ENCODE results near the gene ZNF384.
A peak's percentile ranks its signal among the peaks of the same experiment; 100 is the strongest.

ZNF384 gene

DNA sequence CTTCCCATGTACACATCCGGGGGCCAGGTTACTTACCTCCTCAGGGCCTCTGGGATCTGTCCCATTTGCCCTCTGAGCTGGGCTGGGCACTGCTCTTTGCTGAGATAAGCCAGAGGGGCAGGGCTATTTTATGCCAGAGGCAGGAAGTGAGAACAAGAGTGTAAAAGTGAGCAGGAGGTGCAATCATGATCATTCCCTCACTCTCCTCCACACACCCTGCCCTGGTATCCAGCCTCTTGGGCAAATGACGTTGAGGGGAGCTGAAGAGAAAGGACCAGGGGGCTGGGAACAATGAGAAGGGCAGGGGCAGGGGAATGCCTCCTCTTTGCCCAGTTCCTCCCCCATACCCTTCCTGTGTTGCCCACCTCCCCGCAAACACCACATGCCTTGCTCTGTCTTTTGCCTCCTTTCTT lies 57.6 kb downstream of the ZNF384 start:
- Histone ChIP-seq H3K4me3 (ENCODE audit: insufficient read length, low read depth) (no peak overlapping the region), H3K9ac (ENCODE audit: insufficient read length, low read depth) (peak overlapping the region; percentile 14), H3K27me3 (ENCODE audit: insufficient read depth, insufficient read length) (no peaks in the 10 kb centered on the region), H3K4me1 (ENCODE audit: insufficient read depth, insufficient read length) (peaks cover 30% of the 10 kb centered on the region), H3K36me3 (ENCODE audit: insufficient read depth, insufficient read length, low read length) (no peaks in the 10 kb centered on the region), H3K9me3 (ENCODE audit: insufficient read depth, low read length) (no peaks in the 10 kb centered on the region)
- TF ChIP-seq SUZ12 (IDR thresholded peaks at IDR 0.05; ENCODE audit: extremely low read depth, insufficient read depth, insufficient read length) (no peak), YY1 (IDR thresholded peaks at IDR 0.05; ENCODE audit: insufficient read depth, insufficient read length) (no peak), ZNF274 (IDR thresholded peaks at IDR 0.05; ENCODE audit: low read depth, low read length) (no peak)
- DNase-seq (ENCODE audit: low read depth, low spot score): no peak

DNA sequence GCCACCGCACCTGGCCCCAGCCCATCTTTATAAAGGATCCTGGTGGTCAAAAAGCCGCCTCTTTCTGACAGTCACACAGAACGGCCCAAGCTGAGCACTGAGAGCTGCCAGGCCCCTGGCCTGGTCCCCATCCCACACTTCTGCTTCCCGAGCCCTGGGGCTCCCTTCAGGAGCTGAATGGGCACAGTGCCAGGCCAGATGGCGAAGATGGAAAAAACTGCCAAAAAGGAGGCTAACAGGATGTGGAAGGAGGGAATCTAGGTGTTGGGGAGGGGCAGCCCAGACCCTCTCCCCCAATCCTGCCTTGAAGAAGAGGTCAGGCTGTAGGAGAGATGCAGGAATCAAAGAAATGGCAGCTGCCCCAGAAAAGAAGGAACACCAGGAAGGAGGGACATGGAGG lies 58.4 kb downstream of the ZNF384 start:
- no peak for DNase-seq (ENCODE audit: low read depth, low spot score)

DNA sequence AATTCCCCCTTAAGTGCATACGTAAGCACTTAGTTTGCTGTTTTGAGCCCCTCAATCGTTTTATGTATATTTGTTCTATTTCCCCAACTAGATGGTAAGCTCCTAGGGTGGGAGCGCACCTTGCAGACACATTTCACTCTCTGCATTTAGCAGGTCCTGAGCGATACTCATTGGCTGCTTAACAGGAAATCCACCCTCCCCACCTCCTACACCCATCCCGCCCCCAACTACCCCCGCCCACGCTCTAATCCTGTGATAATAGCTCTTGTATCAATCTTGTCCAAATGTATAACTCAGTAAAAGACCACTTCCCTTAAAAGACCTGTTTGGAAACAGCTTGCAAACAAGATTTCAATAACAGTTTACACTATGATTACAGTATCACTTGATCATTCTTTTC lies 61.6 kb downstream of the ZNF384 start:
- Histone ChIP-seq H3K9me3 (ENCODE audit: insufficient read depth, low read length) (no peaks in the 10 kb centered on the region), H3K27me3 (ENCODE audit: insufficient read depth, insufficient read length) (no peaks in the 10 kb centered on the region), H3K9ac (ENCODE audit: insufficient read length, low read depth) (no peak overlapping the region), H3K36me3 (ENCODE audit: insufficient read depth, insufficient read length, low read length) (no peaks in the 10 kb centered on the region), H3K4me1 (ENCODE audit: insufficient read depth, insufficient read length) (peaks cover 18% of the 10 kb centered on the region), H3K4me3 (ENCODE audit: insufficient read length, low read depth) (no peak overlapping the region)
- no peak for DNase-seq (ENCODE audit: low read depth, low spot score)
- TF ChIP-seq ZNF274 (IDR thresholded peaks at IDR 0.05; ENCODE audit: low read depth, low read length) (no peak), YY1 (IDR thresholded peaks at IDR 0.05; ENCODE audit: insufficient read depth, insufficient read length) (no peak), SUZ12 (IDR thresholded peaks at IDR 0.05; ENCODE audit: extremely low read depth, insufficient read depth, insufficient read length) (no peak)

More for the DNA sequence above, 58.4 kb downstream of the ZNF384 start:
- H3K36me3 ChIP-seq (ENCODE audit: insufficient read depth, insufficient read length, low read length): no peaks in the 10 kb centered on the region
- no peak overlapping the region for H3K4me3 ChIP-seq (ENCODE audit: insufficient read length, low read depth)
- peaks cover 23% of the 10 kb centered on the region for H3K4me1 ChIP-seq (ENCODE audit: insufficient read depth, insufficient read length)
- no peaks in the 10 kb centered on the region for H3K27me3 ChIP-seq (ENCODE audit: insufficient read depth, insufficient read length)
- TF ChIP-seq SUZ12 (IDR thresholded peaks at IDR 0.05; ENCODE audit: extremely low read depth, insufficient read depth, insufficient read length): no peak
- no peak for TF ChIP-seq ZNF274 (IDR thresholded peaks at IDR 0.05; ENCODE audit: low read depth, low read length)
- no peak for TF ChIP-seq YY1 (IDR thresholded peaks at IDR 0.05; ENCODE audit: insufficient read depth, insufficient read length)
- H3K9me3 ChIP-seq (ENCODE audit: insufficient read depth, low read length): no peaks in the 10 kb centered on the region
- H3K9ac ChIP-seq (ENCODE audit: insufficient read length, low read depth): no peak overlapping the region

DNA sequence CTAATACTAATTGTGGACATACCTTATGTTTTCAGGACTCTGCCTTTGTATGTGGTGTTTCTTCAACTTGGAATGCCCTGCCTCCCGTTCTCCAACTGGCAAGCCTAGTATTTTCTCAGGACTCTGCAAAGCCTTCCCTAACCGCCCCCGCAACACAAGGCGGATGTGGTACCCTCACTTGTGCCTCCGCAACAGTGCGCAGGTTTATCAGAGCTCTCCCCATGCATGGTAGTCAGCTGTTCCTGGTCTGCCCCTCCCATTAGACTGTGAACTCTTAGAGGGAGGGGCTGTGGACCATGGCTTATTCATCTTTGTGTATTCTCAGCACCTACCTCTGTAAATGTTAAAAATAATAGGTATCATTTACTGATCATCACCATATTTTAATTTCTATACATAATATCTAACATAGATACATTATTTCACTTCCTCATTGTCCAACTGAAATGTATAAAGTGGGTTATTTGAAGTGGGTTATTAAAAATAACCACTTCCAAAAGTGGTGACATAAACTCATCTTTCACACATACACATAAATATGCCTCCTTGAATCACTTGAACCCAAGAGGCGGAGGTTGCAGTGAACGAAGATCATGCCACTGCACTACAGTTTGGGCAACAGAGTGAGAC lies 62.4 kb downstream of the ZNF384 start:
- Histone ChIP-seq H3K4me3 (ENCODE audit: insufficient read length, low read depth) (no peak overlapping the region), H3K4me1 (ENCODE audit: insufficient read depth, insufficient read length) (peaks cover 17% of the 10 kb centered on the region), H3K9ac (ENCODE audit: insufficient read length, low read depth) (no peak overlapping the region), H3K27me3 (ENCODE audit: insufficient read depth, insufficient read length) (no peaks in the 10 kb centered on the region), H3K36me3 (ENCODE audit: insufficient read depth, insufficient read length, low read length) (no peaks in the 10 kb centered on the region), H3K9me3 (ENCODE audit: insufficient read depth, low read length) (no peaks in the 10 kb centered on the region)
- TF ChIP-seq ZNF274 (IDR thresholded peaks at IDR 0.05; ENCODE audit: low read depth, low read length) (no peak), SUZ12 (IDR thresholded peaks at IDR 0.05; ENCODE audit: extremely low read depth, insufficient read depth, insufficient read length) (no peak), YY1 (IDR thresholded peaks at IDR 0.05; ENCODE audit: insufficient read depth, insufficient read length) (no peak)
- DNase-seq (ENCODE audit: low read depth, low spot score): no peak

DNA sequence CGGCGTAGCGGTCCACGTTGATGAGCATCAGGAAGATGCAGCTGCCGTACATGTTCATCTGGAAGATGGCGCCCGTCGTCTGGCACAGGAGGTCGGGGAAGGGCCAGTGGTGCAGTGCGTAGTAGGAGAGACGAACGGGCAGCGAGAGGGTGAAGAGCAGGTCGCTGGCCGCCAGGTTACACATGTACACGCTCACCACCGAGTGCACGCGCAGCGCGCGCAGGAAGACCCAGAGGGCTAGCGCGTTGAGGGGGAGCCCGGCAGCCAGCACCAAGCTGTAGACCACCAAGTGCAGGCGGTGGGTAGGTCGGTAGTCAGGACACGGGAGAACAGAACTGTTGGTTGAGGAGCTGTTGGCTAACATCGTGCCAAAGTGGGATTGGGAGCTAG lies 68.3 kb downstream of the ZNF384 start:
- no peaks in the 10 kb centered on the region for H3K27me3 ChIP-seq (ENCODE audit: insufficient read depth, insufficient read length)
- H3K4me3 ChIP-seq (ENCODE audit: insufficient read length, low read depth): no peak overlapping the region
- no peaks in the 10 kb centered on the region for H3K9me3 ChIP-seq (ENCODE audit: insufficient read depth, low read length)
- no peak overlapping the region for H3K9ac ChIP-seq (ENCODE audit: insufficient read length, low read depth)
- peaks cover 12% of the 10 kb centered on the region for H3K4me1 ChIP-seq (ENCODE audit: insufficient read depth, insufficient read length)
- no peak for TF ChIP-seq SUZ12 (IDR thresholded peaks at IDR 0.05; ENCODE audit: extremely low read depth, insufficient read depth, insufficient read length)
- no peaks in the 10 kb centered on the region for H3K36me3 ChIP-seq (ENCODE audit: insufficient read depth, insufficient read length, low read length)
- DNase-seq (ENCODE audit: low read depth, low spot score): no peak

DNA sequence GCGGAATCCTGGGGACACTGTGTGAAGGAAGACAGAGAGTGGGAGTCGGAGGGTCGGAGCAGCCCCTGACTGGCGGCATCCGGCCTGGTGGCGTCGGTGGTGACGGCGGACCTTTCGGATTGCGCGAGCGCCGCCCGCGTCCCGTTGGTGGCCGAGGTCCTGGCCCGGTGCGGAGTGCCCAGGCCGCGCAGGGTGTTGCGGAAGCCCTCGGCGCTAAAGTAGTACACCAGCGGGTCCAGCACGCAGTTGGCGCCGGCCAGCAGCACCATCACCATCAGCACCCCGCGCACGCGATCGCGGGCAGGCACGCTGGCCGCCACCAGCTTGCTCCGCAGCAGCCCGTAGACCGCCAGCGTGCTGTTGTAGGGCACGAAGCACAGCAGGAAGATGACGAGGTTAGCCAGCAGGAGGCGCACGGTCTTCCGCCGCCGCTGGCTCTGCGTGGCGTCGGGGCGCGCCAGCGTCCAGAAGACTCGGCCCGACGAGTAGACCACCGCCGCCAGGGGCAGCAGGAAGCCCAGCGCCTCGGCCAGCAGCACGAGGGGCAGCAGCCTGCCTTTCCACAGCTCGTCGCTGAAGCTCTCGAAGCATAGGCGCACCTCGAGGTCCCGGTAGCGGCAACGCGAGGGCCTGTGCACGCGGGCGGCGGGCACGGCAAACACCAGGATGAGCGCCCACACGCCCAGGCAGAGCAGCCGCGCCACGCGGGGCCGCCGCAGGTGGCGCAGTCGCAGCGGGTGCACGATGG lies 68.9 kb downstream of the ZNF384 start:
- TF ChIP-seq ZNF274 (IDR thresholded peaks at IDR 0.05; ENCODE audit: low read depth, low read length) (no peak), SUZ12 (IDR thresholded peaks at IDR 0.05; ENCODE audit: extremely low read depth, insufficient read depth, insufficient read length) (no peak), YY1 (IDR thresholded peaks at IDR 0.05; ENCODE audit: insufficient read depth, insufficient read length) (no peak)
- Histone ChIP-seq H3K4me1 (ENCODE audit: insufficient read depth, insufficient read length) (peaks cover 15% of the 10 kb centered on the region), H3K27me3 (ENCODE audit: insufficient read depth, insufficient read length) (no peaks in the 10 kb centered on the region), H3K4me3 (ENCODE audit: insufficient read length, low read depth) (no peak overlapping the region), H3K9me3 (ENCODE audit: insufficient read depth, low read length) (no peaks in the 10 kb centered on the region), H3K9ac (ENCODE audit: insufficient read length, low read depth) (no peak overlapping the region), H3K36me3 (ENCODE audit: insufficient read depth, insufficient read length, low read length) (no peaks in the 10 kb centered on the region)
- no peak for DNase-seq (ENCODE audit: low read depth, low spot score)

DNA sequence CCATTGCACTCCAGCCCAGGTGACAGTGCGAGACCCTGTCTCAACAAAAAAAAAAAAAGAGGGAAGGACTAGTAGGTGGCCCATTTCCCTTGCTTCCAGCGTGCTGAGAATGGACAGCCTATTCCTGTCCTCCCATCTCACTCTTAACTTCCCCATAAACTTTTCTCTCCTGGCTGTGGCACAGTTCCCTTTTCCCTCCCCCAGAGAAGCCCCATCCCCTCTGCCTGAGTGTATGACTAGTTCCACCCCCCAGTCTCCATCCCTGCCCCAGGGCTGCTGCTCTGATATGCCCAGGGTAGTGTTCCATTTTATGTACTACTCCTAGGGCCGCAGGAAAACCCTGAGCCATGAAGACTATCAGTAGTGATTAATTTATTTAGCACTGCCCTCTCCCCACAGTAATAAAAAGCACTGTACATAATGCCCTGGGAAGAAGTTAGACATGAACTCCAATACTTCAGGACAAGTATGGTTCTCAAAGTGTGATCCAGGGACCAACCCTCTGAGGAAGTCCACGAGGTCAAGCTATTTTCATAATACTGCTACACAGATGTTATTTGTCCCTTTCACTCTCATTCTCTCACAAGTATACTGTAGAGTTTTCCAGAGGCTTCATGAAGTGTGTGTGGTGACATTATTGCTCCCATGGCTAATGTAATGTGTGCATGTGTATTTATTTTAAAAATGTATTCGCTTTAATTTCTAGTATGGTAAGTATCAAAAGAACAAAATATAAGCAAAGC lies 70.5 kb downstream of the ZNF384 start:
- DNase-seq (ENCODE audit: low read depth, low spot score): no peak
- H3K9ac ChIP-seq (ENCODE audit: insufficient read length, low read depth): no peak overlapping the region
- no peaks in the 10 kb centered on the region for H3K36me3 ChIP-seq (ENCODE audit: insufficient read depth, insufficient read length, low read length)
- H3K4me1 ChIP-seq (ENCODE audit: insufficient read depth, insufficient read length): peaks cover 21% of the 10 kb centered on the region
- H3K9me3 ChIP-seq (ENCODE audit: insufficient read depth, low read length): no peaks in the 10 kb centered on the region
- no peak overlapping the region for H3K4me3 ChIP-seq (ENCODE audit: insufficient read length, low read depth)
- TF ChIP-seq ZNF274 (IDR thresholded peaks at IDR 0.05; ENCODE audit: low read depth, low read length): no peak
- TF ChIP-seq SUZ12 (IDR thresholded peaks at IDR 0.05; ENCODE audit: extremely low read depth, insufficient read depth, insufficient read length): no peak
- TF ChIP-seq YY1 (IDR thresholded peaks at IDR 0.05; ENCODE audit: insufficient read depth, insufficient read length): no peak
- H3K27me3 ChIP-seq (ENCODE audit: insufficient read depth, insufficient read length): no peaks in the 10 kb centered on the region
